ENCODE data around the gene CPPED1. TPM values are rescaled to one million over a fixed set of nuclear protein-coding genes. Genes with fewer than 3 reads are reported as not detected.

CPPED1 gene
- total RNA-seq, 1 experiment from 2014 or later: 61.5 TPM

DNA sequence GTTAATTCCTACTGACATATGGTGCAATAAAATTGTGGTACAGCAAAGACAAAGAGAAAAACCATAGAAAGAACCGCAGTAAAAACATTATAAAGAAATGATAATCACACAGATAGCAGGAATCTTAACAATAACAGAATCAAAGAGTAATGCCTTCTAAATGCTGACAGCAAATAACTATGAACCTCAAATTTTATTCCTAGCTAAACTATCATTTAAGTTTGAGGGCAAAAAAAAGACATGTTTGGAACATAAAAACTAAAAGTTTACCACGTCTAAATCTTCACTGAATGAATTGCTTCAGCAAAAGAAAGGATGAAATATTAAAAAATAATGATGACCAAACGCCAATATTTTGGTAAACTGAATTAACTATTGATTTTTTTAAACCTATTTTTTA, 135.8 kb downstream of the CPPED1 start:
- in situ Hi-C loops (cut with HindIII; ENCODE audit: low sequenced_read_pairs): no loop called here
- DNase-seq (ENCODE audit: low spot score): no peak

- in situ Hi-C loops (cut with HindIII; ENCODE audit: low sequenced_read_pairs): no loop called here
- no peak for DNase-seq (ENCODE audit: low spot score)
These were observed 139.4 kb downstream of the CPPED1 start for GRCh38 chr16:12664164-12664733.

DNA sequence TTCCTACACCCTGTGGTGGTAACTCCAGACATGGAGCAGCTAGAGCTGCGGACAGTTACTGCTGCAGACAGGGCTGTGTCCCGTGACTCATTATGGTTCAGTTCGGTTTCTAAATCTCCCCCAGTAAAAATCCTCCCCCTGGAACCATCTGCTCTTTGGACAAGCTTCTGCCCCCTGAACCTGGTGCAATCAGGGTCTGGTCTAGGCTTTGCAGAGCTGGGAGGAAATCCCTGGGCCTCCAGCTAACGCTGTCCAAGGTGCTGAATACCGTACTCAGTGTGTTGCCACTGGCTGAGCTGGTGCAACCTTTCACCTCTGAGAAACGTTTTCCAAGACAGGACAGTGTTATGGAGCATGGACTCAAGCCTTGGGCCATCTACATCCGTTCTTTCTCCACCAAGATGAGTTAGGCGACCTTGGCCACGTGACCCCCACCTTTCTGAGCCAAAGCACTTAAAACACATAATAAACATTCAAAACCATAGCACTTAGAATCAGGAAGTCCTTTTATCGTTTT, 142.0 kb downstream of the CPPED1 start:
- in situ Hi-C loops (cut with HindIII; ENCODE audit: low sequenced_read_pairs): no loop called here
- no peak for DNase-seq (ENCODE audit: low spot score)

DNA sequence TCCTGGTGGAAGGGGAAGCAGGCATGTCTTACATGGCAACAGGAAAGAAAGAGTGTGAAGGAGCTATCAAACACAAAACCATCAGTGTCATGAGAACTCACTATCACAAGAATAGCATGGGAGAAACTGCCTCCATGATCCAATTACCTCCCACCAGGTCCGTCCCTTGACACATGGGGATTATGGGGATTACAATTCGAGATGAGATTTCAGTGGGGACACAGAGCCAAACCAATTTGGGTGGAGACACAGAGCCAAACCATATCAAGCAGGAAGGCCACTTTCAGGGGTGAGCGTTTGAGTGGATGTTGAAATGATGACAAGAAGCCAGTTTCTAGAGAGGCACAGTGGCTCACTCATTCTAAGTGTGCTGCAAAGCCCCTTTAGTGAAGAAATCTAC, 143.8 kb downstream of the CPPED1 start:
- no peak for DNase-seq (ENCODE audit: low spot score)
- in situ Hi-C loops (cut with HindIII; ENCODE audit: low sequenced_read_pairs): no loop called here

DNA sequence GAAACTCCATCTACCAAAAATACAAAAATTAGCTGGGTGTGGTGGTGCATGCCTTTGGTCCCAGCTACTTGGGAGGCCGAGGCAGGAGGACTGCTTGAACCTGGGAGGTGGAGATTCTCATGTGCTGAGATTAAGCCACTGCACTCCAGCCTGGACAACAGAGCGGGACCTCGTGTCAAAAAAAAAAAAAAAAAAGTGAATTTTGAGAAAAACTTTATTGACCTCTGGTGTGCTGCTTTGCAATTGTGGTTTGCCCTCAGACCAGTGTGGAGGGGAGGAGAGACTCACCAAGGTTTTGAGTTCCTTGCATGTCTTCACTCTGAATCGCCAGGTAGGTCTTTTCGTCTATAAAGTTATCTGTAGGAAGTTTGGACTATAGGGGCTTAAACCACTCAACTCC, 145.2 kb downstream of the CPPED1 start:
- DNase-seq (ENCODE audit: low spot score): no peak
- in situ Hi-C loops (cut with HindIII; ENCODE audit: low sequenced_read_pairs): no loop called here

- no peak for DNase-seq (ENCODE audit: low spot score)
- in situ Hi-C loops (cut with HindIII; ENCODE audit: low sequenced_read_pairs): no loop called here
These were observed 148.2 kb downstream of the CPPED1 start for GRCh38 chr16:12655537-12655936.

DNA sequence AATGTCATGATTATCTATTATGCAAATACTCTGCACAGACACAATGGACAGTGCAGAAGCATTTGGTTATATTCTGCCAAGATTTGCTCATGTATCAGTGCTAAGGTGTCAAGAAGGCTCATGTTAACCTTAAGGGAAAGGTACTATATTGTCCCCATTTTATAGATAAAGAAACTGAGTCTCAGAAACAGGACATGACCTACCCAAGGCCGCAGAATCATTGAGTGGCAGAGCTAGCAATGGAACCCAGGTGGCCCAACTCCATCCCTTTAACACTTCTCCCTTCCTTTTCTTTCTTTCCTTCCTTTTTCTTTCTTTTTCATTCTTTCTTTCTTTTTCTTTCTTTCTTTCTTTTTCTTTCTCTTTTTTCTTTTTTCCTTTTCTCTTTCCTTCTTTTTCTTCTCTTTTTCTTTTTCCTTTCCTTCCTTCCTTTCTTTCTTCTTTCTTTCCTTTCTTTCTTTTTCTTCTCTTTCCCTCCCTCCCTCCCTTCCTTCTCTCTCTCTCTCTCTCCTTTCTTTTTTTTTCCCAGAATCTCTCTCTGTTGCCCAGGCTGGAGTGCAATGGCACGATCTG, 149.8 kb downstream of the CPPED1 start:
- in situ Hi-C loops (cut with HindIII; ENCODE audit: low sequenced_read_pairs): no loop called here
- no peak for DNase-seq (ENCODE audit: low spot score)

- no peak for DNase-seq (ENCODE audit: low spot score)
- in situ Hi-C loops (cut with HindIII; ENCODE audit: low sequenced_read_pairs): no loop called here
These were observed 150.8 kb downstream of the CPPED1 start for GRCh38 chr16:12652924-12653323.

DNA sequence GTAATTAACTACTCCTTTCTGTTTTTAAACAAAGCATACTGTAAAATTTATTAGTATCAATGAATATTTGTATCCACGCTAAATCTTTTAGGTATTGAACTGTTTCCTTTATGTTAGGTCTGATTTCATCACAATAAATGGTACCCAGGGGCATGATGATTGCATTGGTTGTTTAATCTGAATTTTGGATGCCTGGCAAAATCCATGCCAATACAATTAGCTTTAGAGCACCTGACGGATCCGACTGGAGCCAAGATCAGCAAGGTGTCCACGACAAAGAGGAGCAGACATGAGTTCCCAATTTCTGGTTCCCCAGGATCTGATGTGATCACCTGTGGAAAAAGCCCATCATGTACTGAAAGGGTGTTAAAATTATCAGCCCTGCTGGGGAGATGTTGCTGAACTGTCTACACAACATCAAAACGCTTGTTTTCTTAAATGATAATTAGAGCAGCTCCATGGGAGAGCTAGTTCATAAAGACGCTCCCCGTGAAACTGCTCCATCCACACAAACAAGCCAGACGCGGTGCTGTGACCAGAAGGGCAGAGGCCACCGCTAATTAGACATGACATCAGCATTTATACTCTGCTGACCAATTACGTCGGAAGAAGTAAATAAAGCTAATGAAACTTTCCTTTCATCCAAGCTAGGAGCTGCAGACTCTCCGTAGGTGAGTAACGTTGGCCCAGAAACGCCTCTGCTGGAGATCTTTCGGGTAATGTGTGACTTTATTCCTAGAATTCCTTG, 151.7 kb downstream of the CPPED1 start:
- DNase-seq (ENCODE audit: low spot score): no peak
- in situ Hi-C loops (cut with HindIII; ENCODE audit: low sequenced_read_pairs): no loop called here

DNA sequence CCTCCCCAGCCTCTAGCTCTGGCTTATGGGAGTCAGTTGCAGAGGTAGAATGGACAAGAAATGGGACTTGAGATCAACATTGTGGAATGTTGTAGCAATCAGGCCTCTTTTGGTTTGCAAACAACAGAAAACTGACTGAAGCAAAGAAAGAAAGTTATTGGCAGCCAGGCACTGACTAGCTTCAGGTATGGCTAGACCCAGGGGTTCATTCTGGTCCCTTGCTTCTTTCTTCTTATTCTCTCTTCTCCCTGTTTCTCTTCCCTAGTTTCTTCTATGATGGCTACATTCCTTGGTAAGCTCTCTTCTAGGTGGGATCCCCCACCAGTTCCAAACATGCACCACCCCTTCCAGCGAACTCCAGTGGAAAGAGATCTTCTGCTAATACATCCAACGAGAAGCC, 154.3 kb downstream of the CPPED1 start:
- in situ Hi-C loops (cut with HindIII; ENCODE audit: low sequenced_read_pairs): no loop called here
- DNase-seq (ENCODE audit: low spot score): no peak

DNA sequence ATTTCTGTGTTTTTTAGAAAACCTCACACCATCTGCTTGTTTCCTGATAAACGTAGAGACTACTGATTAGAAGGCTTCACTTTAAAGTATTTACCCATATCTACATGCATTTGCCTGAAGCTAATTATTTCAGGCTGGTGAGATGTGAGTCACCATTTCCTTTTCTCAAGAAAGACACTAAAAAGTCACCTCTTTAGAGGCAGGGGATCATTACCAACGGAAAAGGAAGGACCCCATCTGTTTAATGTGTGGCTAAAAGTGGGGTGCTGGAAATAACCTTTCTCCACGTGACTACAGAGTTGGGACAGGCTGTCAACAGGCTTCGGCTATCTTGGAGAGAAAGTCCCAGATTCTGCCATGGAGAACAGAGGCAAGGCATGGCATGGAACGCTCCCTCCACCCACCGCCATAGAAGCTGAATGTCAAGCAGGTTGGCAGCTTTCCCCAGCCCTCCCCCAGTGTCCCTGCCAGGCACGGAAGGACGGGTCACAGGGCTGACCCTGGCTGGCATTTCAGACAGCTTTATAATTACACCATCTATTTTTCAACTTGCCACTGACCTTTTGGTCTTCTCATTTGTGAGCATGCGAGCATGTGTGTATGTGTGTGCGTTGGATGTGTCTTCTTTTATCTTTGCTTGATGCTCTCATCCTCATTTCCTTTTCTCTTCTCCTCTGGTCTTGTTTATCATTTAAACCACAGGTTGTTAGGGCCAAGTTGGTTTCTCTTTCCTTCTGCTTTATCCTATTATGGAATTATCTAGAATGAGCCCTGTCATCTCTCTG, 157.0 kb downstream of the CPPED1 start:
- in situ Hi-C loops (cut with HindIII; ENCODE audit: low sequenced_read_pairs): no loop called here
- no peak for DNase-seq (ENCODE audit: low spot score)

DNA sequence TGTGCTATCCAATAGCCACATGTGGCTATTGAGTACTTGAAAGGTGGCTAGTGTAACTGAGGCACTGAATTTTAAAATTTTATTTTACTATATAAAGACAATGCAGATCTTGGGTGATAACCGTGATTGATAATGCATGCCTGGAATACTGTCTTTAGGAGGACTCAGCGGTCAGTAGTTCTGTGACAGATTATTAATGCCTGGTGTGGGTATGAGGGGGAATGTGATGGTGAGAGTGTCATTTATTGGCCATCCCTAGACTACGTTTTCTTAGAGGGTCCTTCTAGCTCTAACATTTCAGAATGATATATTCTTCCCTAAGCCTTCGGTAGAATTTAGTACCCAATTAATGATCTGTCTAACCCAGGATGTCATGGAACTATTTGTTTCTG, 157.6 kb downstream of the CPPED1 start:
- in situ Hi-C loops (cut with HindIII; ENCODE audit: low sequenced_read_pairs): no loop called here
- no peak for DNase-seq (ENCODE audit: low spot score)

DNA sequence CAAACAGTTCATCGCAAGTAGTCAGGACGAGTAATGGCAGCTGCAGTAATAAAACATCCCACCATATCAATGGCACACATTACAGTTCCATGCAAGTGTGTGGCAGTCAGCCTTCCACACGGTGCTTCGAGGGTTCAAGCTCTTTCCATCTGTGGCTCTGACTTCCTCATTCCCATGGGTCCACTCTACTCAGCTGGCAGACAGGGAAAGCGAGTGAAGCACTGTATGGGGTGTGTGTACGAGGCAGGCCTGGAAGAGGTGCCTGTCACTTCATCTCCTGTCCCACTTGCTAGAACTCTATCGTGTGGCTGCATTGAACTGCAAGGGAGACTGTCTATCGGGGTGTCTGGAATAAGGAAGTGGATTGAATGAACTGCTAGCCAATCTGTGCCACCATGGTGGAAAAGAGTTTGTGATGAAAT, 160.6 kb downstream of the CPPED1 start:
- in situ Hi-C loops (cut with HindIII; ENCODE audit: low sequenced_read_pairs): no loop called here
- no peak for DNase-seq (ENCODE audit: low spot score)

- in situ Hi-C loops (cut with HindIII; ENCODE audit: low sequenced_read_pairs): no loop called here
- DNase-seq (ENCODE audit: low spot score): no peak
These were observed 164.6 kb downstream of the CPPED1 start for GRCh38 chr16:12639044-12639443.

GRCh38 chr16:12637002-12637401, 166.7 kb downstream of the CPPED1 start:
- DNase-seq (ENCODE audit: low spot score): no peak
- in situ Hi-C loops (cut with HindIII; ENCODE audit: low sequenced_read_pairs): no loop called here

DNA sequence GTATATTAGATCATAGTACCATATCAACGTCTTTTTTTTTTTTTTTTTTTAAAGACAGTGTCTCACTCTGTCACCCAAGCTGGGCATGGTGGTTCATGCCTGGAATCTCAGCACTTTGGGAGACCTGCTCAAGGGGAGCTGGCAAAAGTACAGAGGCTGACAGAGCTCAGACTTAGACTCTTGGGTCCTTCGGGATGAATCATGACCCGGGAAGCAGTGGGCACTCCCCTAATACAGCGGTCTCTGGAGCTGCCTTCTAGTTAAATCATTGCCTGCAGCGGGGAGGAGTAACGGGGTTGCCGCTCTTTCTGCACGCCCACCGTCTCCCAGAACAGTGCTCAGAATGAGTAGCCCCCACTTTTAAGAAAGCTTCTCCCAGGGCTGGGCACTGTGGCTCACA, 174.4 kb downstream of the CPPED1 start:
- no peak for DNase-seq (ENCODE audit: low spot score)
- in situ Hi-C loops (cut with HindIII; ENCODE audit: low sequenced_read_pairs): no loop called here

DNA sequence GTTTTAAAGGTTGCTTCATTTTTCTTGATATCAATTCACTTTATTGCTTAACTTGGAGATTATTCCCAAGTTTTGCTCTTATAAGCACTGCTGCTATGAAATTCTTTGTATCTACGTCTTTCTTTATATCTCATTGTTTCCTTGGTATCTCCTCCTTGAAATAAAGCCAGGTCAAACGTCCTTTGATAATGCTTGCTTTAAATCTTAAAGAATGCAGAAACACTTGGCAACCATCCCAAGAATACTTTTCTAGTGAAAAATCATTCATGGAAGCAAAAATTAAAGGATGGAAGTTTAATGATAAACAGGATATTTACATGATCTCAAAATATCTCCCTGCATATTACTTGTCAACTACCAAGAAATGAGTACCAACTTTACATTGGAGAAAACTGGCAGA, 175.2 kb downstream of the CPPED1 start:
- no peak for DNase-seq (ENCODE audit: low spot score)
- in situ Hi-C loops (cut with HindIII; ENCODE audit: low sequenced_read_pairs): no loop called here

DNA sequence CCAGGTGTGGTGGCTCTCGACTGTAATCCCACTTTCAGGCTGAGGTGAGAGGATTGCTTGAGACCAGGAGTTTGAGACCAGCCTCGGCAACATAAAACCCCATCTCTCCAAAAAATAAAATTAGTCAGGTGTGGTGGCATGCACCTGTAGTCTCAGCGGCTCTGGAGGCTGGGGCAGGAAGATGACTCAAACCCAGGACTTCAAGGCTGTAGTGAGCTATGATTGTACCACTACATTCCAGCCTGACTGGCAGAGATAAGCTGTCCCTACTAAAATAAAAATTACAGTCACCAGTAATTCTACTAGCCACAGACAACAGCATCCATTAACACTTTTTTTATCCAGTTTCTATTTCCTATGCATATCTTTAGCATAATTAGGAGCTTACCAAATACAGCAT, 176.3 kb downstream of the CPPED1 start:
- no peak for DNase-seq (ENCODE audit: low spot score)
- in situ Hi-C loops (cut with HindIII; ENCODE audit: low sequenced_read_pairs): no loop called here

GRCh38 chr16:12626411-12626810, 177.3 kb downstream of the CPPED1 start:
- in situ Hi-C loops (cut with HindIII; ENCODE audit: low sequenced_read_pairs): no loop called here
- DNase-seq (ENCODE audit: low spot score): no peak

DNA sequence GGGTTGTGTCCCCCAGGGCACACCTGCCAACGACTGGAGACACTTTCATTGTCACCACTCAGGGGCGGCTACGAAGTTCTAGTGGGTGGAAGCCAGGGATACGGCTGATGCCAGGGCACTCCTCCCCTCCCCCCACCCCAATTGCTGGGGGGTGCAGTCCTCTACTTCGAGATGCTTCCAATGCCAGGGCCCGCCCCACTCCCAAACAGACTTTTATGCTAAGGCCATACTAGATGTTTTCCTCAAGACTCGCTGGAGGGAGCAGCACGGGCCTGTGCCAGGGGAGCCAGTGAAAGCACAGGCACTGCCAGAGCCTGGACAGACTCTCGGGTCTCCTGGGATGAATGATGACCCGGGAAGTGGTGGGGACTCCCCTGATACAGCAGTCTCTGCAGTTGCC, 178.0 kb downstream of the CPPED1 start:
- in situ Hi-C loops (cut with HindIII; ENCODE audit: low sequenced_read_pairs): no loop called here
- no peak for DNase-seq (ENCODE audit: low spot score)
